ENCODE data around the gene CST3. TPM values are rescaled to one million over a fixed set of nuclear protein-coding genes. Genes with fewer than 3 reads are reported as not detected.
A peak's percentile ranks its signal among the peaks of the same experiment; 100 is the strongest.

CST3 gene
- total and polyA plus RNA-seq, 2 donors (not counting 1 experiment from before 2014, with no cell fraction given) = 1.2 to 16.9 TPM

DNA sequence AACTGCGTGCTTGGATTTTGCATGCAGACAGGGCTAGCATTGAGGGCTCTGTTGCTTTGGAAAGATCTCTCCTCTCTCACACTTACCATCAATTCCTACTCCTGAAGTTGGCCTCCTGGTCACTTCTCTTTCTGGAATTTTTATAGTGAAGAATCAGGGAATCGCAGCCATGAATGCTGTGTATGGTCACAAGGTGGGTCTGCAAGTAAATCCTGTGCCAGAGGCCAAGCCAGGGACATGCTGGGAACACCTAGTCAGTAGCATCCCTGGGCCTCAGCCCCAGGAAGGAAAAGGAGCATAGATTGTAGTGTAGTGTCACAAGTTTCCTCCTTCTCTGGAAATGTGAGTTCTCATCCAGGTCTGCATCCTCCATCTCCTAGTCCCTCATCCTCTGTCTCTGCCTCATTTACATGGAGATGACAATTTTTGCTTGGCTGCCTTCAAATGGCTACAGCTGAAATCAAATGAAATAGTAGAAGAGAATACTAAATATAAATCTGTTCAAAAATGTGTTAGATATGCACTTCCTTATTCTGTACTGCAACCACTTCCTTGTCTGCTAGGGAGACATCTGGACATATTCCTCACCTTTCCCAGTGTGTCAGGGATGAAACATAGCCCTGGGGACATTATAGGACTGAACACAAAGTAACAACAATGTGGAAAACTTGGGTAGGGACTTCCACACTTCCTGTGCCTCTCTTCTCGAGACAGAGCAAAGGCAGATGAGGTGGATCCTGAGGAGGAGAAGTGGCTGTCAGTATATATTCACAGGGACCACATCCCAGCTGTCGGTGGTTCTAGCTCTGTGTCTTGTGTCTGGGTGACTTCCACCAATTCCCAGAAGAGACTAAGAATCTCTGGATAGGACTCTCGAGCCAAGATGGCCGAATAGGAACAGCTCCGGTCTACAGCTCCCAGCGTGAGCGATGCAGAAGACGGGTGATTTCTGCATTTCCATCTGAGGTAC, 49.0 kb downstream of the CST3 start:
- Histone ChIP-seq H3K79me2 (ENCODE audit: control insufficient read depth, insufficient read depth, low read length) (no peaks in the 10 kb centered on the region), H3K27ac (ENCODE audit: low read length in 2 of 2) (no peak overlapping the region), H3K4me2 (replicated peaks; ENCODE audit: low read depth, low read length, poor library complexity, severe bottlenecking) (peak overlapping the region; percentile 18), H3K9me3 (ENCODE audit: control extremely low read depth in 1 of 3, control insufficient read depth in 2 of 3, insufficient read depth in 1 of 3, low read length in 2 of 3) (no peaks in the 10 kb centered on the region), H3K27me3 (replicated peaks in 1 of 4; ENCODE audit: control extremely low read depth in 1 of 4, control insufficient read depth in 3 of 4, insufficient read depth in 4 of 4, low read length in 3 of 4) (peaks cover 0 to 3% (median 0%) of the 10 kb centered on the region in 4 experiments), H3K9ac (ENCODE audit: low read length) (no peak overlapping the region), H4K20me1 (ENCODE audit: control insufficient read depth, insufficient read depth, low read length, poor library complexity, severe bottlenecking) (no peaks in the 10 kb centered on the region), H3K36me3 (replicated peaks in 1 of 2; ENCODE audit: control extremely low read depth in 1 of 2, control insufficient read depth in 1 of 2, extremely low read depth in 1 of 2, insufficient read depth in 2 of 2, low read length in 1 of 2) (no peaks in the 10 kb centered on the region), H2AFZ (ENCODE audit: insufficient read depth, low read depth, low read length, poor library complexity, severe bottlenecking) (no peak overlapping the region), H3K4me3 (ENCODE audit: control extremely low read depth in 1 of 5, extremely low read depth in 1 of 5, insufficient read depth in 1 of 5, low read depth in 2 of 5, low read length in 4 of 5) (peak overlapping the region in 2 of 5 experiments; percentile 7 to 9), H3K4me1 (ENCODE audit: control insufficient read depth in 2 of 2, insufficient read depth in 2 of 2, low read length in 2 of 2) (no peaks in the 10 kb centered on the region)
- Mint-ChIP-seq H3K9me3 (ENCODE audit: insufficient read depth) (no peaks in the 10 kb centered on the region), H3K4me3 (no peak overlapping the region), H3K27me3 (peaks cover 9% of the 10 kb centered on the region), H3K27ac (no peak overlapping the region), H3K4me1 (no peaks in the 10 kb centered on the region)
- ATAC-seq (ENCODE audit: low read depth) (no peak), DNase-seq (no peak)
- 78% methylated on average over 1 of the region's 10 CpGs for WGBS (ENCODE audit: insufficient coverage)
- POLR2A ChIA-PET = no interaction called here
- intact Hi-C loops (cut with micrococcal nuclease) = no loop called here
- TF ChIP-seq EZH2 (IDR thresholded peaks at IDR 0.05; ENCODE audit: borderline replicate concordance, insufficient read depth, low read depth, low read length, poor library complexity, severe bottlenecking) = no peak
- TF ChIP-seq, protein P1, sequence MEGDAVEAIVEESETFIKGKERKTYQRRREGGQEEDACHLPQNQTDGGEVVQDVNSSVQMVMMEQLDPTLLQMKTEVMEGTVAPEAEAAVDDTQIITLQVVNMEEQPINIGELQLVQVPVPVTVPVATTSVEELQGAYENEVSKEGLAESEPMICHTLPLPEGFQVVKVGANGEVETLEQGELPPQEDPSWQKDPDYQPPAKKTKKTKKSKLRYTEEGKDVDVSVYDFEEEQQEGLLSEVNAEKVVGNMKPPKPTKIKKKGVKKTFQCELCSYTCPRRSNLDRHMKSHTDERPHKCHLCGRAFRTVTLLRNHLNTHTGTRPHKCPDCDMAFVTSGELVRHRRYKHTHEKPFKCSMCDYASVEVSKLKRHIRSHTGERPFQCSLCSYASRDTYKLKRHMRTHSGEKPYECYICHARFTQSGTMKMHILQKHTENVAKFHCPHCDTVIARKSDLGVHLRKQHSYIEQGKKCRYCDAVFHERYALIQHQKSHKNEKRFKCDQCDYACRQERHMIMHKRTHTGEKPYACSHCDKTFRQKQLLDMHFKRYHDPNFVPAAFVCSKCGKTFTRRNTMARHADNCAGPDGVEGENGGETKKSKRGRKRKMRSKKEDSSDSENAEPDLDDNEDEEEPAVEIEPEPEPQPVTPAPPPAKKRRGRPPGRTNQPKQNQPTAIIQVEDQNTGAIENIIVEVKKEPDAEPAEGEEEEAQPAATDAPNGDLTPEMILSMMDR (IDR thresholded peaks at IDR 0.05) = no peak
- CTCF ChIA-PET = no interaction called here

DNA sequence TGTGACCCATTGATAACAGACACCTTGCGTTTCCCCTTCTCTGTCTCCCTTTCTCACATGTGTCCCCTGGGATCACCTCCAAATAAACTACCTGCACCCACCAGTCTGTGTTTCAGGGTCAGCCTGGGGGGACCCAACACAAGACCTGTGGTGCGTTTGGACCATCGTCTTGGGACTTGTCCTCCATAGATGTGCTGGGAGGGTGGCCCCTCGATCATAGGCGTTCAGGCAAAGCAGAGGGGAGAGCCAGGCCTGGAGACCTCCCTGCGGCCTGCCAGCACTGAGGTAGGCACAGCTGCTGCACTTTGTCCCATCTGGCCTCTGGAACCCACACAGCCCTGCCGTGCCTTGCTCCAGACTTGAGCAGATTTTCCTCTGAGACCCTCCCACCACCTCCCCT, 50.1 kb downstream of the CST3 start:
- Histone ChIP-seq H3K36me3 (replicated peaks in 1 of 2; ENCODE audit: control extremely low read depth in 1 of 2, control insufficient read depth in 1 of 2, extremely low read depth in 1 of 2, insufficient read depth in 2 of 2, low read length in 1 of 2) (no peaks in the 10 kb centered on the region), H3K4me2 (replicated peaks; ENCODE audit: low read depth, low read length, poor library complexity, severe bottlenecking) (no peak overlapping the region), H3K27me3 (replicated peaks in 1 of 4; ENCODE audit: control extremely low read depth in 1 of 4, control insufficient read depth in 3 of 4, insufficient read depth in 4 of 4, low read length in 3 of 4) (peaks cover 0 to 4% (median 0%) of the 10 kb centered on the region in 4 experiments), H3K4me3 (ENCODE audit: control extremely low read depth in 1 of 5, extremely low read depth in 1 of 5, insufficient read depth in 1 of 5, low read depth in 2 of 5, low read length in 4 of 5) (no peak overlapping the region), H2AFZ (ENCODE audit: insufficient read depth, low read depth, low read length, poor library complexity, severe bottlenecking) (no peak overlapping the region), H3K27ac (ENCODE audit: low read length in 2 of 2) (no peak overlapping the region), H3K9me3 (ENCODE audit: control extremely low read depth in 1 of 3, control insufficient read depth in 2 of 3, insufficient read depth in 1 of 3, low read length in 2 of 3) (no peaks in the 10 kb centered on the region), H4K20me1 (ENCODE audit: control insufficient read depth, insufficient read depth, low read length, poor library complexity, severe bottlenecking) (no peaks in the 10 kb centered on the region), H3K9ac (ENCODE audit: low read length) (no peak overlapping the region), H3K4me1 (ENCODE audit: control insufficient read depth in 2 of 2, insufficient read depth in 2 of 2, low read length in 2 of 2) (no peaks in the 10 kb centered on the region), H3K79me2 (ENCODE audit: control insufficient read depth, insufficient read depth, low read length) (no peaks in the 10 kb centered on the region)
- WGBS (ENCODE audit: insufficient coverage) = 86% methylated on average over 7 of the region's 7 CpGs
- TF ChIP-seq EZH2 (IDR thresholded peaks at IDR 0.05; ENCODE audit: borderline replicate concordance, insufficient read depth, low read depth, low read length, poor library complexity, severe bottlenecking) = no peak
- TF ChIP-seq, protein P1 (IDR thresholded peaks at IDR 0.05) = no peak
- ChIA-PET POLR2A (no interaction called here), CTCF (no interaction called here)
- intact Hi-C loops (cut with micrococcal nuclease) = no loop called here
- Mint-ChIP-seq H3K4me3 (no peak overlapping the region), H3K27ac (no peak overlapping the region), H3K27me3 (peaks cover 9% of the 10 kb centered on the region), H3K4me1 (no peaks in the 10 kb centered on the region), H3K9me3 (ENCODE audit: insufficient read depth) (no peaks in the 10 kb centered on the region)
- ATAC-seq (ENCODE audit: low read depth) (no peak), DNase-seq (no peak)

Measured in B cell (primary cell).